Suppressor macrophage treated with lipopolysaccharide for 4 hours (primary cell): Measurements from ENCODE around the gene PLA2G6.
"Not testable (repeated sequence)": the region's sequence is repeated elsewhere in the genome, so short reads cannot be mapped to it uniquely, and the experiment has no call there.

Source experiments
- DNase-seq: peaks from one replicate; pipeline ENCODE4 v3.0.0-alpha.2; 2020

PLA2G6 gene

GRCh38 chr22:38081941-38082828 lies 99.4 kb downstream of the PLA2G6 start:
- peak; percentile 25 for DNase-seq

- DNase-seq = no peak
These were observed 100.0 kb downstream of the PLA2G6 start for GRCh38 chr22:38081636-38081940.

- peak; percentile 24 for DNase-seq
These were observed 100.6 kb downstream of the PLA2G6 start for GRCh38 chr22:38080850-38081635.

GRCh38 chr22:38080474-38080849 lies 101.2 kb downstream of the PLA2G6 start:
- DNase-seq = no peak

GRCh38 chr22:38079804-38080203 lies 101.8 kb downstream of the PLA2G6 start:
- no peak for DNase-seq

- DNase-seq = not testable (repeated sequence)
These were observed 102.4 kb downstream of the PLA2G6 start for GRCh38 chr22:38079208-38079607.

- no peak for DNase-seq
These were observed 103.4 kb downstream of the PLA2G6 start for GRCh38 chr22:38078046-38078840.

- no peak for DNase-seq
These were observed 104.0 kb downstream of the PLA2G6 start for GRCh38 chr22:38077595-38077994.

- DNase-seq = no peak
These were observed 104.5 kb downstream of the PLA2G6 start for GRCh38 chr22:38077096-38077495.

GRCh38 chr22:38075961-38076360 lies 105.7 kb downstream of the PLA2G6 start:
- no peak for DNase-seq

GRCh38 chr22:38075105-38075825 lies 106.4 kb downstream of the PLA2G6 start:
- DNase-seq = no peak

- no peak for DNase-seq
These were observed 107.2 kb downstream of the PLA2G6 start for GRCh38 chr22:38074181-38075104.

GRCh38 chr22:38073150-38074130 lies 108.2 kb downstream of the PLA2G6 start:
- no peak for DNase-seq

GRCh38 chr22:38072322-38073149 lies 109.1 kb downstream of the PLA2G6 start:
- DNase-seq = no peak

GRCh38 chr22:38071421-38072321 lies 110.0 kb downstream of the PLA2G6 start:
- no peak for DNase-seq

- no peak for DNase-seq
These were observed 111.2 kb downstream of the PLA2G6 start for GRCh38 chr22:38070250-38070921.
